ENCODE data around the gene HMGN4. TPM values are rescaled to one million over a fixed set of nuclear protein-coding genes. Genes with fewer than 3 reads are reported as not detected.

The HMGN4 gene
- total RNA-seq, 1 experiment from 2014 or later = 29.6 TPM

DNA sequence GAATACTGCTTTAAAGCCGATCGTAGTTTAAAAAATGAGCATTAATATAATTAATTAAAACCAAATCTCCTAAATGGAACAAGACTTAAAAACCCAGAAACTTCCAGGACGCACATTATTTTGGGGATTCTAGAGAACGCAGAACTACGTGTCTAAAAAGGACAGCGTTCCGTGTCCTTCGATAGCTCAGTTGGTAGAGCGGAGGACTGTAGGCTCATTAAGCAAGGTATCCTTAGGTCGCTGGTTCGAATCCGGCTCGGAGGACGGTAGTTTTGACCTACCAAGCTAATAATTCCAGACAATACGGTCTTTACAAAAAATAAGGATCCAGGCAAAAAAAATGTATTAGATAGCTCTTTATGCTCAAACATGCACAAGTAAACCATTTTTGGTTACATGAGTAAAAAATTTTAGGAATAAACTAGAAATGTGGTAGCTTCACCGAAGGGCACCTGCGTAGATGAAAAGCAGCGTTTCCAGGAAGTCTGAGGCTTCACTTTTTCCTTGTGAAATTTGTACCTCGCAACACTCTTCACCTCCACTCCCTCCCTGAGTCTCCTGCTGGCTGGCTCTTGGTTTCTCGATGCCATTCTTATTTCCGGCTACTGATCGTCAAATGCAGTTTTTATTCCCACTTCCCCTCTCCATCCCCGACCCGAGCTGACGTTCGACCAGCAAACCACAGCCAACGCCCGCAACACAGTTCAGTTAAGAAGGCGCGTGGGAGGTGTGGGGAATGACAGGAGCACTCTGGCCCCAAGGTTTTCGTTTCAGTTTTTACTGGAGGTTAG is 39.0 kb downstream of the HMGN4 start:
- Mint-ChIP-seq H3K4me1 (ENCODE audit: low read depth, unreplicated experiment) (no peaks in the 10 kb centered on the region), H3K9me3 (ENCODE audit: unreplicated experiment) (no peaks in the 10 kb centered on the region), H3K27ac (ENCODE audit: unreplicated experiment) (no peak overlapping the region), H3K4me3 (ENCODE audit: unreplicated experiment) (no peak overlapping the region), H3K27me3 (ENCODE audit: insufficient read depth, unreplicated experiment) (no peaks in the 10 kb centered on the region), H3K36me3 (ENCODE audit: insufficient read depth, unreplicated experiment) (peaks cover 14% of the 10 kb centered on the region)
- POLR2A ChIA-PET = no interaction called here
- Histone ChIP-seq H3K27me3 (replicated peaks; ENCODE audit: control insufficient read depth, insufficient read depth, low read length) (no peaks in the 10 kb centered on the region), H3K9me3 (peaks cover 8% of the 10 kb centered on the region; the same call in 1 of the 2 replicates), H3K4me1 (no peaks in the 10 kb centered on the region), H3K4me3 (ENCODE audit: low read depth, low read length) (no peak overlapping the region), H3K36me3 (ENCODE audit: control insufficient read depth, insufficient read depth, low read length) (no peaks in the 10 kb centered on the region)
- CTCF ChIA-PET = interaction anchor here (2.3 kb wide), 1 partner anchor 19 kb away, joined by 6 read pairs; no protein-coding TSS in a partner anchor
- intact Hi-C loops (cut with micrococcal nuclease; ENCODE audit: unreplicated experiment) = no loop called here
- DNase-seq = no peak
- BruUV-seq (replicated peaks) = no TSS peak
- TF ChIP-seq, protein P1, sequence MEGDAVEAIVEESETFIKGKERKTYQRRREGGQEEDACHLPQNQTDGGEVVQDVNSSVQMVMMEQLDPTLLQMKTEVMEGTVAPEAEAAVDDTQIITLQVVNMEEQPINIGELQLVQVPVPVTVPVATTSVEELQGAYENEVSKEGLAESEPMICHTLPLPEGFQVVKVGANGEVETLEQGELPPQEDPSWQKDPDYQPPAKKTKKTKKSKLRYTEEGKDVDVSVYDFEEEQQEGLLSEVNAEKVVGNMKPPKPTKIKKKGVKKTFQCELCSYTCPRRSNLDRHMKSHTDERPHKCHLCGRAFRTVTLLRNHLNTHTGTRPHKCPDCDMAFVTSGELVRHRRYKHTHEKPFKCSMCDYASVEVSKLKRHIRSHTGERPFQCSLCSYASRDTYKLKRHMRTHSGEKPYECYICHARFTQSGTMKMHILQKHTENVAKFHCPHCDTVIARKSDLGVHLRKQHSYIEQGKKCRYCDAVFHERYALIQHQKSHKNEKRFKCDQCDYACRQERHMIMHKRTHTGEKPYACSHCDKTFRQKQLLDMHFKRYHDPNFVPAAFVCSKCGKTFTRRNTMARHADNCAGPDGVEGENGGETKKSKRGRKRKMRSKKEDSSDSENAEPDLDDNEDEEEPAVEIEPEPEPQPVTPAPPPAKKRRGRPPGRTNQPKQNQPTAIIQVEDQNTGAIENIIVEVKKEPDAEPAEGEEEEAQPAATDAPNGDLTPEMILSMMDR (IDR thresholded peaks at IDR 0.05; ENCODE audit: insufficient read depth in 1 of 2, low read depth in 1 of 2, low read length in 1 of 2, severe bottlenecking in 1 of 2, unreplicated experiment in 1 of 2) = no peak

DNA sequence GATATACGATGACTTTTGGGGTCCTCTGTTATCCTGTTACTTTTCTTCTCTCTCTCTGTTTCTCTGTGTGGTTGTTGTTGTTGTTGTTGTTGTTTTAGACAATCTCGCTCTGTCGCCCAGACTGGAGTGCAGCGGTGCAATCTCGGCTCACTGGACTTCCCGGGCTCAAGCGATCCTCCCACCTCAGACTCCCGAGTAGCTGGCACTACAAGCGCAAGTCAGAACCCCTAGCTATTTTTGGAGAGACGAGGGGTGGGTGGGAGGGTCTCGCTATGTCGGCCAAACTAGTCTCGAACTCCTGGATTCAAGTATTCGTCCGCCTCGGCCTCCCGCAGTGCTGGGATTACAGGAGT is 39.5 kb downstream of the HMGN4 start:
- no peak for DNase-seq
- Histone ChIP-seq H3K4me3 (ENCODE audit: low read depth, low read length) (no peak overlapping the region), H3K36me3 (ENCODE audit: control insufficient read depth, insufficient read depth, low read length) (no peaks in the 10 kb centered on the region), H3K9me3 (peaks cover 8% of the 10 kb centered on the region; the same call in 1 of the 2 replicates), H3K4me1 (no peaks in the 10 kb centered on the region), H3K27me3 (replicated peaks; ENCODE audit: control insufficient read depth, insufficient read depth, low read length) (no peaks in the 10 kb centered on the region)
- Mint-ChIP-seq H3K4me3 (ENCODE audit: unreplicated experiment) (no peak overlapping the region), H3K9me3 (ENCODE audit: unreplicated experiment) (no peaks in the 10 kb centered on the region), H3K36me3 (ENCODE audit: insufficient read depth, unreplicated experiment) (peaks cover 8% of the 10 kb centered on the region), H3K4me1 (ENCODE audit: low read depth, unreplicated experiment) (no peaks in the 10 kb centered on the region), H3K27me3 (ENCODE audit: insufficient read depth, unreplicated experiment) (no peaks in the 10 kb centered on the region), H3K27ac (ENCODE audit: unreplicated experiment) (no peak overlapping the region)
- CTCF ChIA-PET = interaction anchor here (2.3 kb wide), 1 partner anchor 18 kb away, joined by 6 read pairs; no protein-coding TSS in a partner anchor
- intact Hi-C loops (cut with micrococcal nuclease; ENCODE audit: unreplicated experiment) = no loop called here
- POLR2A ChIA-PET = no interaction called here
- no TSS peak for BruUV-seq (replicated peaks)
- TF ChIP-seq, protein P1 (IDR thresholded peaks at IDR 0.05; ENCODE audit: insufficient read depth in 1 of 2, low read depth in 1 of 2, low read length in 1 of 2, severe bottlenecking in 1 of 2, unreplicated experiment in 1 of 2) = no peak

DNA sequence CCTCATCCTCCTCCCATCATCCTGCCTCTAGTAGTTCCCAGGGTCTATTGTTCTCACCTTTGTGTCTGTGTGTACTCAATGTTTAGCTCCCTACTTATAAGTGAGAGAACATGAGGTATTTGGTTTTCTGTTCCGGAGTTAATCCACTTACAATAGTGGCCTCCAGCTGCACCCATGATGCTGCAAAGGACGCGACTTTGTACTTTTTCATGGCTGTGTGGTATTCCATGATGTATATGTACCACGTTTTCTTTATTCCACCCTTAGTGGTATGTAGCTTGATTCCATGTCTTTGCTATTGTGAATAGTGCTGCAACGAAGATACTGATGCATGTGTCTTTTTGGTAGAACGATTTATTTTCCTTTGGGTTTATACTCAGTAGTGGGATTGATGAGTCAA is 40.1 kb downstream of the HMGN4 start:
- no peaks in the 10 kb centered on the region for H3K4me1 Mint-ChIP-seq (ENCODE audit: low read depth, unreplicated experiment)
- intact Hi-C loops (cut with micrococcal nuclease; ENCODE audit: unreplicated experiment) = no loop called here
- Histone ChIP-seq H3K27me3 (replicated peaks; ENCODE audit: control insufficient read depth, insufficient read depth, low read length) (no peaks in the 10 kb centered on the region), H3K4me1 (no peaks in the 10 kb centered on the region), H3K4me3 (ENCODE audit: low read depth, low read length) (no peak overlapping the region), H3K9me3 (peaks cover 8% of the 10 kb centered on the region; the same call in 1 of the 2 replicates), H3K36me3 (ENCODE audit: control insufficient read depth, insufficient read depth, low read length) (no peaks in the 10 kb centered on the region)
- peaks cover 6% of the 10 kb centered on the region for H3K36me3 Mint-ChIP-seq (ENCODE audit: insufficient read depth, unreplicated experiment)
- TF ChIP-seq, protein P1 (IDR thresholded peaks at IDR 0.05; ENCODE audit: insufficient read depth in 1 of 2, low read depth in 1 of 2, low read length in 1 of 2, severe bottlenecking in 1 of 2, unreplicated experiment in 1 of 2) = no peak
- no peak overlapping the region for H3K27ac Mint-ChIP-seq (ENCODE audit: unreplicated experiment)
- POLR2A ChIA-PET = no interaction called here
- no TSS peak for BruUV-seq (replicated peaks)
- CTCF ChIA-PET = no interaction called here
- no peak for DNase-seq
- peaks cover 3% of the 10 kb centered on the region for H3K27me3 Mint-ChIP-seq (ENCODE audit: insufficient read depth, unreplicated experiment)
- H3K9me3 Mint-ChIP-seq (ENCODE audit: unreplicated experiment) = no peaks in the 10 kb centered on the region
- no peak overlapping the region for H3K4me3 Mint-ChIP-seq (ENCODE audit: unreplicated experiment)
